WTC11 (cell line): ENCODE data around the gene LPP.

Experiments
- CTCF ChIP-seq: fragments of 200-600 bp; IDR thresholded peaks from 2 replicates; pipeline ENCODE4 v1.8.0; 2022; ENCODE audit warnings: antibody characterized with exemption
- ELF4 ChIP-seq: sonication (generic); formaldehyde crosslinking; IDR thresholded peaks from 2 replicates; pipeline ENCODE4 v1.8.1; 2022; ENCODE audit warnings: low read depth, mild to moderate bottlenecking, moderate library complexity, missing genetic modification reagents
- ESRRA ChIP-seq: sonication (generic); formaldehyde crosslinking; IDR thresholded peaks from 2 replicates; pipeline ENCODE4 v1.8.1; 2022; ENCODE audit warnings: mild to moderate bottlenecking, missing genetic modification reagents, borderline replicate concordance
- MAX ChIP-seq: sonication (generic); formaldehyde crosslinking; IDR thresholded peaks from 2 replicates; pipeline ENCODE4 v1.8.0; 2022; ENCODE audit warnings: mild to moderate bottlenecking, missing genetic modification reagents
- MXD4 ChIP-seq: fragments of 250-450 bp; sonication (Bioruptor Pico); IDR thresholded peaks from 2 replicates; pipeline ENCODE4 v1.8.0; 2021; ENCODE audit warnings: mild to moderate bottlenecking, moderate library complexity, borderline replicate concordance
- SOX15 ChIP-seq: fragments of 250-450 bp; sonication (Bioruptor Pico); IDR thresholded peaks from 2 replicates; pipeline ENCODE4 v1.9.0; 2021; ENCODE audit warnings: mild to moderate bottlenecking
- USF1 ChIP-seq: sonication (generic); formaldehyde crosslinking; IDR thresholded peaks from 2 replicates; pipeline ENCODE4 v1.8.0; 2022; ENCODE audit warnings: mild to moderate bottlenecking, missing genetic modification reagents

DNA sequence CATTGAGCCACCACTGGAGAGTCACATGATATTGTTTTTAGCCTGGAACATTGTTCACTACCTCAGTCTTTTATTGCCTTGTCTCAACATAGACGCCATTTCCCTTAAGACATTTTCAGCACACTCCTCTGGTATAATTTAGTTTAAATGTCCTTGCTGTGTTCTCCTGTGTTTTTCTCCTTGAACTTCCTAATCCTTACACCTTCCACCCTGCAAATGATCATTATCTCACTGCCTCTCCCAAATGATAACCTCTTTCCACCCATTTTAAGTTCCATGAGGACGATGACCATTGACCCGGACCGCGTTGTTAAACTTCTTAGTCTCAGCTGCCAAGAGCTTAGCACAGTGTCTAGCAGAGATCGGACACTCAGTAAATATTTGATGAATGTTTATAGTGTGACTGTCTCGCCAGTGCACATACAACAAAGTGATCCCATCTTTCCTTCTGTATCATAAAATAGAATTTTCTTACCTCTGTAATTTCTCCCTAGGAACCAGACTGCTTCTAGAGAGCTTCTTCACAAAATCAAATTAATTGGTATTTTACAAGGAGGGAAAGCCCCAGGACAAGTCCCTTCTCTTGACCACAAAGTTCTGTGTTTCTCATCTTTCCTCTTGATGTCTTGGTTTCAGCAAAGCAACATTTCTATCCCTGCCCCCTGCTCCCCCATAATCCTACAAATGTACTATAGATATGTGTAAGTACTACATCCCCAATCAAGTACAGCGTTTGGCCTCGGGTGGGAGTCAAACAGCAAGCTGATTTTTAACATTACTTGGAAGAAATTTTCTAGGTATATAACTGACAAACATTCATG is 429.6 kb downstream of the LPP start:
- no peak for TF ChIP-seq CTCF
- TF ChIP-seq ESRRA (CRISPR knock-in tag) = no peak
- TF ChIP-seq ELF4 (CRISPR knock-in tag) = no peak
- no peak for TF ChIP-seq MAX (CRISPR knock-in tag)
- TF ChIP-seq MXD4 (CRISPR knock-in tag) = no peak
- no peak for TF ChIP-seq USF1
- TF ChIP-seq SOX15 (CRISPR knock-in tag) = no peak
